Measurements from ENCODE around the gene GUCA2B. TPM values are rescaled to one million over a fixed set of nuclear protein-coding genes. Genes with fewer than 3 reads are reported as not detected.
A peak's percentile ranks its signal among the peaks of the same experiment; 100 is the strongest.

Gene GUCA2B
- total RNA-seq, 1 experiment from 2014 or later: not detected

DNA sequence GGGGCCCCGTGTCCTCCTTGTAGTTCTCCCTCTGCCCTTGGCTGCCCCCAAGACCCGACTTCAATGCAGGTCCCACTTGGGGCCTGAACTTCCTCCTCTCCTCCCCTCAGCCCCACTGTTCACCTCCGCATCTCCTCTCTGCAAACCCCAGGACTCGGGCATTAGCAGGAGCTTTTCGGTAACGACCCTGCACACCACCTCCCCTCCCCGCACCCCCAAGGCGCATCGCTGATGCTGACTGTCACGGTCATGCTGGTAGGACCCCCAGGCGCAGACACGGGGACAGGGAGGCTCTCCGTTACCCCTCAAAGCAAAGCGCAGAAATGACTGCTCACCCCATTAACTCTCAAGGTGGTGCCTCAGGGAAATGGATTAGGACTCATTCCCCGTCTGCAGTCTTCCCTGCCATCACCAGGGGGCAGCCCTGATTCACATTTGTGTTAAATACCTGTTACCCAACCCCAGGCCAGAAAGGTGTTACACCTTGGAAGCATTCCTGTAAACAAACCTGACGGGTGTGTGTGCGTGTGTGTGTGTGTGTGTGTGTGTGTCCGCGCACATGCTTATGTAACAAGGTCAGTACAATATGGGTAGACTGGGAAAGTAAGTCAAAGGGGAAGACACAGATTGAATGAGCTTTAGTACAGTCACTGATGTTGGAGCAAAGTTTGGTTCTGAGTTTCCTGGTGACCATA lies 6.4 kb upstream of the GUCA2B start:
- no peaks in the 10 kb centered on the region for H3K23me2 ChIP-seq (ENCODE audit: insufficient read length, low read depth, low read length, poor library complexity, severe bottlenecking)
- H3K4me1 ChIP-seq (ENCODE audit: insufficient read depth, low read length): no peaks in the 10 kb centered on the region
- no peak overlapping the region for H2AK5ac ChIP-seq (ENCODE audit: insufficient read length, low read length)
- H3K79me1 ChIP-seq (ENCODE audit: insufficient read depth, low read depth, low read length, poor library complexity, severe bottlenecking): no peaks in the 10 kb centered on the region
- no peaks in the 10 kb centered on the region for H4K20me1 ChIP-seq (ENCODE audit: control insufficient read depth, insufficient read depth, insufficient read length)
- H4K5ac ChIP-seq (ENCODE audit: insufficient read length, low read depth, low read length): no peak overlapping the region
- no peak overlapping the region for H2BK15ac ChIP-seq (ENCODE audit: low read depth, low read length)
- Mint-ChIP-seq H3K4me1 (no peaks in the 10 kb centered on the region), H3K36me3 (ENCODE audit: insufficient read depth in 1 of 3, low read depth in 3 of 3) (no peaks in the 10 kb centered on the region), H3K27ac (no peak overlapping the region), H3K27me3 (ENCODE audit: low read depth) (peaks cover 12% of the 10 kb centered on the region), H3K9me3 (no peaks in the 10 kb centered on the region), H3K4me3 (no peak overlapping the region)
- H3K18ac ChIP-seq (ENCODE audit: insufficient read length, low read depth, low read length): no peak overlapping the region
- DNase-seq: peak; percentile 89
- no peak overlapping the region for H2BK20ac ChIP-seq (ENCODE audit: low read depth, low read length, poor library complexity, severe bottlenecking)
- no CpG with 5 or more reads among the region's 19 CpGs for WGBS (ENCODE audit: extremely low coverage, insufficient read length, low lambda C conversion rate)
- no peaks in the 10 kb centered on the region for H3K9me3 ChIP-seq (ENCODE audit: control insufficient read depth, low read depth, low read length)
- H3K4me2 ChIP-seq (ENCODE audit: insufficient read depth, insufficient read length, low read length): no peak overlapping the region
- no peak overlapping the region for H4K91ac ChIP-seq (ENCODE audit: insufficient read length, low read depth, low read length)
- H3K79me2 ChIP-seq (ENCODE audit: insufficient read depth, low read length): no peaks in the 10 kb centered on the region
- no peak overlapping the region for H3K23ac ChIP-seq (ENCODE audit: insufficient read length, low read depth, low read length)
- no peak overlapping the region for H4K8ac ChIP-seq (replicated peaks; ENCODE audit: insufficient read length, low read depth, low read length)
- H3K27me3 ChIP-seq (ENCODE audit: insufficient read depth, low read length): no peaks in the 10 kb centered on the region
- no peak overlapping the region for H3K14ac ChIP-seq (ENCODE audit: insufficient read depth, low read length)
- no peak overlapping the region for H3K9ac ChIP-seq (ENCODE audit: extremely low read depth, insufficient read length, low read length)
- TF ChIP-seq, protein P1, sequence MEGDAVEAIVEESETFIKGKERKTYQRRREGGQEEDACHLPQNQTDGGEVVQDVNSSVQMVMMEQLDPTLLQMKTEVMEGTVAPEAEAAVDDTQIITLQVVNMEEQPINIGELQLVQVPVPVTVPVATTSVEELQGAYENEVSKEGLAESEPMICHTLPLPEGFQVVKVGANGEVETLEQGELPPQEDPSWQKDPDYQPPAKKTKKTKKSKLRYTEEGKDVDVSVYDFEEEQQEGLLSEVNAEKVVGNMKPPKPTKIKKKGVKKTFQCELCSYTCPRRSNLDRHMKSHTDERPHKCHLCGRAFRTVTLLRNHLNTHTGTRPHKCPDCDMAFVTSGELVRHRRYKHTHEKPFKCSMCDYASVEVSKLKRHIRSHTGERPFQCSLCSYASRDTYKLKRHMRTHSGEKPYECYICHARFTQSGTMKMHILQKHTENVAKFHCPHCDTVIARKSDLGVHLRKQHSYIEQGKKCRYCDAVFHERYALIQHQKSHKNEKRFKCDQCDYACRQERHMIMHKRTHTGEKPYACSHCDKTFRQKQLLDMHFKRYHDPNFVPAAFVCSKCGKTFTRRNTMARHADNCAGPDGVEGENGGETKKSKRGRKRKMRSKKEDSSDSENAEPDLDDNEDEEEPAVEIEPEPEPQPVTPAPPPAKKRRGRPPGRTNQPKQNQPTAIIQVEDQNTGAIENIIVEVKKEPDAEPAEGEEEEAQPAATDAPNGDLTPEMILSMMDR (conservative IDR thresholded peaks at IDR 0.05): peak; percentile 86
- no peak overlapping the region for H3K27ac ChIP-seq (ENCODE audit: insufficient read length, low read depth, low read length)
- H2BK5ac ChIP-seq (ENCODE audit: insufficient read length, low read length): no peak overlapping the region
- no peak overlapping the region for H2AFZ ChIP-seq (ENCODE audit: low read length)
- no peak overlapping the region for H2BK120ac ChIP-seq (ENCODE audit: low read depth, low read length, poor library complexity, severe bottlenecking)
- no peak overlapping the region for H3K56ac ChIP-seq (ENCODE audit: insufficient read length, low read depth, low read length)
- H3T11ph ChIP-seq (ENCODE audit: low read length): no peak overlapping the region
- H3K4ac ChIP-seq (ENCODE audit: low read depth, low read length): no peak overlapping the region
- no peak overlapping the region for H2BK12ac ChIP-seq (ENCODE audit: insufficient read length, low read depth, low read length)
